ENCODE results near the gene DSCAML1.

The DSCAML1 gene

GRCh38 chr11:117719480-117719879 lies 77.5 kb downstream of the DSCAML1 start:
- no peak for ATAC-seq
- no peak overlapping the region for H3K4me3 Mint-ChIP-seq
- no peaks in the 10 kb centered on the region for H3K4me1 Mint-ChIP-seq
- no peak overlapping the region for H3K27ac Mint-ChIP-seq
- H3K36me3 Mint-ChIP-seq: no peaks in the 10 kb centered on the region
- no peak for DNase-seq (ENCODE audit: low spot score in 2 of 2)
- no peaks in the 10 kb centered on the region for H3K9me3 Mint-ChIP-seq

GRCh38 chr11:117717485-117718314 lies 79.3 kb downstream of the DSCAML1 start:
- no peak overlapping the region for H3K4me3 Mint-ChIP-seq
- H3K4me1 Mint-ChIP-seq: no peaks in the 10 kb centered on the region
- no peaks in the 10 kb centered on the region for H3K36me3 Mint-ChIP-seq
- DNase-seq (ENCODE audit: low spot score in 2 of 2) (no peak), ATAC-seq (no peak)
- no peak overlapping the region for H3K27ac Mint-ChIP-seq
- no peaks in the 10 kb centered on the region for H3K9me3 Mint-ChIP-seq

GRCh38 chr11:117716521-117717440 lies 80.2 kb downstream of the DSCAML1 start:
- ATAC-seq (no peak), DNase-seq (ENCODE audit: low spot score in 2 of 2) (no peak)
- Mint-ChIP-seq H3K27ac (no peak overlapping the region), H3K36me3 (no peaks in the 10 kb centered on the region), H3K4me3 (no peak overlapping the region), H3K4me1 (no peaks in the 10 kb centered on the region), H3K9me3 (no peaks in the 10 kb centered on the region)

GRCh38 chr11:117715801-117716200 lies 81.2 kb downstream of the DSCAML1 start:
- no peak for DNase-seq (ENCODE audit: low spot score in 2 of 2)
- Mint-ChIP-seq H3K9me3 (no peaks in the 10 kb centered on the region), H3K27ac (no peak overlapping the region), H3K4me1 (no peaks in the 10 kb centered on the region), H3K36me3 (no peaks in the 10 kb centered on the region), H3K4me3 (no peak overlapping the region)
- ATAC-seq: no peak

GRCh38 chr11:117713538-117713991 lies 83.5 kb downstream of the DSCAML1 start:
- H3K4me3 Mint-ChIP-seq: no peak overlapping the region
- no peak for DNase-seq (ENCODE audit: low spot score in 2 of 2)
- ATAC-seq: no peak
- no peaks in the 10 kb centered on the region for H3K9me3 Mint-ChIP-seq
- H3K4me1 Mint-ChIP-seq: no peaks in the 10 kb centered on the region
- no peaks in the 10 kb centered on the region for H3K36me3 Mint-ChIP-seq
- no peak overlapping the region for H3K27ac Mint-ChIP-seq

GRCh38 chr11:117712530-117712929 lies 84.5 kb downstream of the DSCAML1 start:
- Mint-ChIP-seq H3K36me3 (no peaks in the 10 kb centered on the region), H3K27ac (no peak overlapping the region), H3K4me3 (no peak overlapping the region), H3K4me1 (no peaks in the 10 kb centered on the region), H3K9me3 (no peaks in the 10 kb centered on the region)
- no peak for DNase-seq (ENCODE audit: low spot score in 2 of 2)
- no peak for ATAC-seq

- H3K4me1 Mint-ChIP-seq: no peaks in the 10 kb centered on the region
- no peak for DNase-seq (ENCODE audit: low spot score in 2 of 2)
- H3K27ac Mint-ChIP-seq: no peak overlapping the region
- ATAC-seq: no peak
- H3K36me3 Mint-ChIP-seq: no peaks in the 10 kb centered on the region
- H3K9me3 Mint-ChIP-seq: no peaks in the 10 kb centered on the region
- no peak overlapping the region for H3K4me3 Mint-ChIP-seq
These were observed 85.7 kb downstream of the DSCAML1 start for GRCh38 chr11:117711331-117711730.

- no peaks in the 10 kb centered on the region for H3K9me3 Mint-ChIP-seq
- H3K27ac Mint-ChIP-seq: no peak overlapping the region
- no peak for ATAC-seq
- H3K4me3 Mint-ChIP-seq: no peak overlapping the region
- H3K36me3 Mint-ChIP-seq: no peaks in the 10 kb centered on the region
- no peak for DNase-seq (ENCODE audit: low spot score in 2 of 2)
- H3K4me1 Mint-ChIP-seq: no peaks in the 10 kb centered on the region
These were observed 86.8 kb downstream of the DSCAML1 start for GRCh38 chr11:117710211-117710610.

GRCh38 chr11:117706322-117706814 lies 90.6 kb downstream of the DSCAML1 start:
- no peak overlapping the region for H3K27ac Mint-ChIP-seq
- H3K4me3 Mint-ChIP-seq: no peak overlapping the region

GRCh38 chr11:117705866-117706265 lies 91.2 kb downstream of the DSCAML1 start:
- Mint-ChIP-seq H3K27ac (no peak overlapping the region), H3K4me3 (no peak overlapping the region), H3K9me3 (no peaks in the 10 kb centered on the region), H3K4me1 (peaks cover 8% of the 10 kb centered on the region), H3K36me3 (no peaks in the 10 kb centered on the region)
- no peak for ATAC-seq
- no peak for DNase-seq (ENCODE audit: low spot score in 2 of 2)

More at GRCh38 chr11:117706322-117706814, 90.6 kb downstream of the DSCAML1 start:
- peaks cover 8% of the 10 kb centered on the region for H3K4me1 Mint-ChIP-seq
- ATAC-seq: no peak
- H3K9me3 Mint-ChIP-seq: no peaks in the 10 kb centered on the region
- no peaks in the 10 kb centered on the region for H3K36me3 Mint-ChIP-seq
- no peak for DNase-seq (ENCODE audit: low spot score in 2 of 2)

GRCh38 chr11:117704395-117705100 lies 92.5 kb downstream of the DSCAML1 start:
- DNase-seq (ENCODE audit: low spot score in 2 of 2) (no peak), ATAC-seq (no peak)
- Mint-ChIP-seq H3K27ac (no peak overlapping the region), H3K4me1 (peaks cover 8% of the 10 kb centered on the region), H3K4me3 (no peak overlapping the region), H3K36me3 (no peaks in the 10 kb centered on the region), H3K9me3 (no peaks in the 10 kb centered on the region)

- H3K36me3 Mint-ChIP-seq: no peaks in the 10 kb centered on the region
- ATAC-seq: no peak
- no peak overlapping the region for H3K4me3 Mint-ChIP-seq
- H3K4me1 Mint-ChIP-seq: peaks cover 8% of the 10 kb centered on the region
- no peak overlapping the region for H3K27ac Mint-ChIP-seq
- no peak for DNase-seq (ENCODE audit: low spot score in 2 of 2)
- no peaks in the 10 kb centered on the region for H3K9me3 Mint-ChIP-seq
These were observed 93.9 kb downstream of the DSCAML1 start for GRCh38 chr11:117702946-117703598.

GRCh38 chr11:117701781-117702180 lies 95.2 kb downstream of the DSCAML1 start:
- Mint-ChIP-seq H3K4me3 (no peak overlapping the region), H3K4me1 (peaks cover 8% of the 10 kb centered on the region), H3K9me3 (no peaks in the 10 kb centered on the region), H3K27ac (no peak overlapping the region), H3K36me3 (no peaks in the 10 kb centered on the region)
- DNase-seq (ENCODE audit: low spot score in 2 of 2) (no peak), ATAC-seq (no peak)

- Mint-ChIP-seq H3K4me3 (no peak overlapping the region), H3K9me3 (no peaks in the 10 kb centered on the region), H3K27ac (no peak overlapping the region), H3K4me1 (peaks cover 8% of the 10 kb centered on the region), H3K36me3 (no peaks in the 10 kb centered on the region)
- ATAC-seq (no peak), DNase-seq (ENCODE audit: low spot score in 2 of 2) (no peak)
These were observed 96.5 kb downstream of the DSCAML1 start for GRCh38 chr11:117700551-117700950.

- ATAC-seq: no peak
- no peak overlapping the region for H3K27ac Mint-ChIP-seq
- DNase-seq (ENCODE audit: low spot score in 2 of 2): no peak
- H3K4me3 Mint-ChIP-seq: no peak overlapping the region
- peaks cover 6% of the 10 kb centered on the region for H3K4me1 Mint-ChIP-seq
- no peaks in the 10 kb centered on the region for H3K9me3 Mint-ChIP-seq
- H3K36me3 Mint-ChIP-seq: no peaks in the 10 kb centered on the region
These were observed 99.7 kb downstream of the DSCAML1 start for GRCh38 chr11:117697319-117697718.
